Urothelium cell line (cell line): Measurements from ENCODE around the gene ADAD2.
A peak's percentile ranks its signal among the peaks of the same experiment; 100 is the strongest.

ENCODE experiments used
- DNase-seq: peaks from one replicate; pipeline ENCODE4 v3.0.0; 2011; ENCODE audit warnings: low spot score, mixed read lengths
- FAIRE-seq: peaks from 2 replicates; lab custom pipeline; 2011; peaks lifted over from hg19 to GRCh38; lab: Jason Lieb, UNC

The ADAD2 gene

GRCh38 chr16:84220851-84221250 is 29.9 kb downstream of the ADAD2 start:
- DNase-seq (no peak), FAIRE-seq (no peak)

- no peak for FAIRE-seq
- no peak for DNase-seq
Observed at GRCh38 chr16:84223456-84223855, 32.5 kb downstream of the ADAD2 start.

- no peak for FAIRE-seq
Observed at GRCh38 chr16:84224554-84224953, 33.6 kb downstream of the ADAD2 start.

GRCh38 chr16:84225126-84225525 is 34.2 kb downstream of the ADAD2 start:
- no peak for DNase-seq
- no peak for FAIRE-seq

More at GRCh38 chr16:84224554-84224953, 33.6 kb downstream of the ADAD2 start:
- DNase-seq, result no peak

- FAIRE-seq, result no peak
- DNase-seq, result no peak
Observed at GRCh38 chr16:84225571-84225970, 34.6 kb downstream of the ADAD2 start.

GRCh38 chr16:84226026-84226425 is 35.1 kb downstream of the ADAD2 start:
- DNase-seq (no peak), FAIRE-seq (no peak)

- DNase-seq (no peak), FAIRE-seq (no peak)
Observed at GRCh38 chr16:84227548-84227947, 36.6 kb downstream of the ADAD2 start.

GRCh38 chr16:84228256-84228838 is 37.4 kb downstream of the ADAD2 start:
- FAIRE-seq (peak; percentile 83), DNase-seq (peak; percentile 89)

GRCh38 chr16:84229471-84229870 is 38.5 kb downstream of the ADAD2 start:
- DNase-seq (no peak), FAIRE-seq (no peak)

GRCh38 chr16:84232060-84232459 is 41.1 kb downstream of the ADAD2 start:
- no peak for DNase-seq
- no peak for FAIRE-seq

GRCh38 chr16:84232969-84233368 is 42.0 kb downstream of the ADAD2 start:
- FAIRE-seq (no peak), DNase-seq (no peak)

- FAIRE-seq (no peak), DNase-seq (no peak)
Observed at GRCh38 chr16:84233748-84234147, 42.8 kb downstream of the ADAD2 start.

GRCh38 chr16:84234321-84235241 is 43.6 kb downstream of the ADAD2 start:
- FAIRE-seq (no peak), DNase-seq (no peak)

- FAIRE-seq, result no peak
Observed at GRCh38 chr16:84236671-84237070, 45.7 kb downstream of the ADAD2 start.

GRCh38 chr16:84237994-84238750 is 47.2 kb downstream of the ADAD2 start:
- DNase-seq (no peak), FAIRE-seq (no peak)

More at GRCh38 chr16:84236671-84237070, 45.7 kb downstream of the ADAD2 start:
- DNase-seq, result no peak

- no peak for DNase-seq
- no peak for FAIRE-seq
Observed at GRCh38 chr16:84239141-84239769, 48.3 kb downstream of the ADAD2 start.

- DNase-seq (no peak), FAIRE-seq (no peak)
Observed at GRCh38 chr16:84239909-84240308, 49.0 kb downstream of the ADAD2 start, which contains the start of gene KCNG4. Gene KCNG4 (minus strand): TSS chr16:84240012. CDS start chr16:84237485, 2,527 bp downstream.

GRCh38 chr16:84240455-84240854 is 49.5 kb downstream of the ADAD2 start:
- FAIRE-seq (no peak), DNase-seq (no peak)

- FAIRE-seq (no peak), DNase-seq (no peak)
Observed at GRCh38 chr16:84241778-84242177, 50.8 kb downstream of the ADAD2 start.

GRCh38 chr16:84242839-84243238 is 51.9 kb downstream of the ADAD2 start:
- FAIRE-seq (no peak), DNase-seq (no peak)

- DNase-seq, result no peak
- no peak for FAIRE-seq
Observed at GRCh38 chr16:84243732-84244131, 52.8 kb downstream of the ADAD2 start.
